Measurements from ENCODE around the gene TTL.
"Not testable (repeated sequence)": the region's sequence is repeated elsewhere in the genome, so short reads cannot be mapped to it uniquely, and the experiment has no call there.

TTL gene

GRCh38 chr2:112530728-112531127, 48.8 kb downstream of the TTL start:
- TF ChIP-seq CTCF (IDR thresholded peaks at IDR 0.05; ENCODE audit: control insufficient read depth, insufficient read depth, low read depth, low read length, missing control alignments): no peak
- no peak overlapping the region for H3K4me3 ChIP-seq (ENCODE audit: control insufficient read depth, low read depth, low read length)
- no peak for DNase-seq (ENCODE audit: low read depth)

GRCh38 chr2:112534826-112535225, 52.9 kb downstream of the TTL start:
- H3K4me3 ChIP-seq (ENCODE audit: control insufficient read depth, low read depth, low read length): no peak overlapping the region
- no peak for DNase-seq (ENCODE audit: low read depth)
- TF ChIP-seq CTCF (IDR thresholded peaks at IDR 0.05; ENCODE audit: control insufficient read depth, insufficient read depth, low read depth, low read length, missing control alignments): no peak

GRCh38 chr2:112536665-112537064, 54.7 kb downstream of the TTL start:
- not testable (repeated sequence) for H3K4me3 ChIP-seq (ENCODE audit: control insufficient read depth, low read depth, low read length); DNase-seq (ENCODE audit: low read depth)

- no peak for TF ChIP-seq CTCF (IDR thresholded peaks at IDR 0.05; ENCODE audit: control insufficient read depth, insufficient read depth, low read depth, low read length, missing control alignments)
These were observed 57.4 kb downstream of the TTL start for GRCh38 chr2:112539306-112539705.

GRCh38 chr2:112540906-112541305, 59.0 kb downstream of the TTL start:
- no peak overlapping the region for H3K4me3 ChIP-seq (ENCODE audit: control insufficient read depth, low read depth, low read length)
- no peak for DNase-seq (ENCODE audit: low read depth)
- TF ChIP-seq CTCF (IDR thresholded peaks at IDR 0.05; ENCODE audit: control insufficient read depth, insufficient read depth, low read depth, low read length, missing control alignments): no peak

More at GRCh38 chr2:112539306-112539705, 57.4 kb downstream of the TTL start:
- DNase-seq (ENCODE audit: low read depth): no peak
- no peak overlapping the region for H3K4me3 ChIP-seq (ENCODE audit: control insufficient read depth, low read depth, low read length)

GRCh38 chr2:112541315-112542122, 59.6 kb downstream of the TTL start:
- no peak for DNase-seq (ENCODE audit: low read depth)
- TF ChIP-seq CTCF (IDR thresholded peaks at IDR 0.05; ENCODE audit: control insufficient read depth, insufficient read depth, low read depth, low read length, missing control alignments): no peak
- H3K4me3 ChIP-seq (ENCODE audit: control insufficient read depth, low read depth, low read length): peak overlapping the region; percentile 97

- DNase-seq (ENCODE audit: low read depth): peak; percentile 24
- H3K4me3 ChIP-seq (ENCODE audit: control insufficient read depth, low read depth, low read length): peak within 1 kb of the TSS; percentile 97
- no peak for TF ChIP-seq CTCF (IDR thresholded peaks at IDR 0.05; ENCODE audit: control insufficient read depth, insufficient read depth, low read depth, low read length, missing control alignments)
These were observed 60.4 kb downstream of the TTL start, which contains the start of gene POLR1B for GRCh38 chr2:112542123-112542983. TSS of gene POLR1B (plus strand) at chr2:112542465. CDS start at chr2:112542495, 30 bp downstream.

Data from AG09309 (cell line).